Daoy (cell line): ENCODE measurements around the gene ADK. TPM values are rescaled to one million over a fixed set of nuclear protein-coding genes. Genes with fewer than 3 reads are reported as not detected.

Experiments
- DNase-seq: peaks from one replicate; pipeline ENCODE4 v3.0.0-alpha.2; 2015; ENCODE audit warnings: low read depth
- total RNA-seq: library from RNA; depleted of rRNA; stranded (reverse); fragments of >200 nt; shearing (Covaris generic); gene quantifications from 2 replicates; pipeline ENCODE4 v1.2.3, GENCODE V29; 2014

ADK gene
- total RNA-seq, 1 experiment from 2014 or later = 30.7 TPM

GRCh38 chr10:74602576-74602975 lies 451.6 kb downstream of the ADK start:
- no peak for DNase-seq

- no peak for DNase-seq
Measured at GRCh38 chr10:74610299-74610698, 459.3 kb downstream of the ADK start.

GRCh38 chr10:74612195-74612594 lies 461.2 kb downstream of the ADK start:
- DNase-seq = peak; percentile 1

- no peak for DNase-seq
Measured at GRCh38 chr10:74620626-74621025, 469.6 kb downstream of the ADK start.

- DNase-seq = no peak
Measured at GRCh38 chr10:74623786-74624185, 472.8 kb downstream of the ADK start.

GRCh38 chr10:74624501-74624900 lies 473.5 kb downstream of the ADK start:
- DNase-seq = no peak

- DNase-seq = no peak
Measured at GRCh38 chr10:74628136-74628535, 477.1 kb downstream of the ADK start.

- no peak for DNase-seq
Measured at GRCh38 chr10:74634995-74635536, 484.0 kb downstream of the ADK start.

GRCh38 chr10:74635655-74636054 lies 484.6 kb downstream of the ADK start:
- DNase-seq = no peak

GRCh38 chr10:74637685-74638084 lies 486.7 kb downstream of the ADK start:
- no peak for DNase-seq

GRCh38 chr10:74640134-74640921 lies 489.3 kb downstream of the ADK start:
- no peak for DNase-seq

GRCh38 chr10:74641659-74642058 lies 490.6 kb downstream of the ADK start:
- DNase-seq = no peak

GRCh38 chr10:74642901-74643595 lies 492.0 kb downstream of the ADK start:
- no peak for DNase-seq

- no peak for DNase-seq
Measured at GRCh38 chr10:74643596-74643975, 492.6 kb downstream of the ADK start.

GRCh38 chr10:74644738-74645137 lies 493.7 kb downstream of the ADK start:
- no peak for DNase-seq

GRCh38 chr10:74645692-74646091 lies 494.7 kb downstream of the ADK start:
- no peak for DNase-seq

- DNase-seq = no peak
Measured at GRCh38 chr10:74650613-74651012, 499.6 kb downstream of the ADK start.

GRCh38 chr10:74651565-74651964 lies 500.5 kb downstream of the ADK start:
- DNase-seq = no peak

- DNase-seq = no peak
Measured at GRCh38 chr10:74652664-74653063, 501.6 kb downstream of the ADK start.

- no peak for DNase-seq
Measured at GRCh38 chr10:74658511-74658910, 507.5 kb downstream of the ADK start.

- no peak for DNase-seq
Measured at GRCh38 chr10:74662635-74663034, 511.6 kb downstream of the ADK start.

- DNase-seq = no peak
Measured at GRCh38 chr10:74669210-74669609, 518.2 kb downstream of the ADK start.

- no peak for DNase-seq
Measured at GRCh38 chr10:74671716-74672115, 520.7 kb downstream of the ADK start.
